Calu3 (cell line): ENCODE data around the gene TMUB2. TPM values are rescaled to one million over a fixed set of nuclear protein-coding genes. Genes with fewer than 3 reads are reported as not detected.
"Not testable (repeated sequence)": the region's sequence is repeated elsewhere in the genome, so short reads cannot be mapped to it uniquely, and the experiment has no call there.

Experiments
- BruUV-seq: library from RNA; stranded (reverse); fragments of 400-500 nt; replicated peaks from 2 replicates; lab custom pipeline; 2021; lab: Mats Ljungman, UMichigan
- CTCF ChIA-PET: fragments of 300-600 bp; sonication (Branson Sonifier 250); formaldehyde crosslinking; loops from one replicate; lab custom pipeline; 2022; ENCODE audit warnings: antibody characterized with exemption; lab: Charles Lee
- DNase-seq: peaks from one replicate; pipeline ENCODE4 v3.0.0; 2022
- H3K27ac Mint-ChIP-seq: one replicate; pipeline ENCODE4 v1.8.0; 2022; ENCODE audit warnings: mixed read lengths; ENCODE audit not compliant: unreplicated experiment
- H3K27me3 Mint-ChIP-seq: one replicate; pipeline ENCODE4 v1.8.0; 2022; ENCODE audit warnings: mixed read lengths; ENCODE audit not compliant: unreplicated experiment
- H3K36me3 Mint-ChIP-seq: one replicate; pipeline ENCODE4 v1.8.0; 2022; ENCODE audit warnings: mild to moderate bottlenecking, moderate library complexity, mixed read lengths; ENCODE audit not compliant: insufficient read depth, unreplicated experiment
- H3K4me1 Mint-ChIP-seq: one replicate; pipeline ENCODE4 v1.8.0; 2022; ENCODE audit warnings: mild to moderate bottlenecking, low read depth, mixed read lengths; ENCODE audit not compliant: unreplicated experiment
- H3K4me3 Mint-ChIP-seq: one replicate; pipeline ENCODE4 v1.8.0; 2022; ENCODE audit warnings: mild to moderate bottlenecking, low read depth, moderate library complexity, mixed read lengths; ENCODE audit not compliant: unreplicated experiment
- H3K9me3 Mint-ChIP-seq: one replicate; pipeline ENCODE4 v1.8.0; 2022; ENCODE audit warnings: low read depth, mixed read lengths; ENCODE audit not compliant: unreplicated experiment
- CTCF ChIP-seq: fragments of 200-600 bp; IDR thresholded peaks from one replicate; pipeline ENCODE4 v1.8.0; 2022; ENCODE audit warnings: antibody characterized with exemption; ENCODE audit not compliant: unreplicated experiment
- intact Hi-C: fragments of 100-400 bp; cut with micrococcal nuclease; formaldehyde crosslinking; loops from one replicate; pipeline ENCODE4 v1.10.0; 2022; ENCODE audit not compliant: unreplicated experiment
- total RNA-seq: library from RNA; stranded (reverse); gene quantifications from 2 replicates; pipeline ENCODE4 v1.2.3, GENCODE V29; 2022

The TMUB2 gene
- total RNA-seq, 1 experiment from 2014 or later = 56.0 TPM

GRCh38 chr17:44232061-44232460 lies 45.3 kb downstream of the TMUB2 start:
- TF ChIP-seq CTCF = no peak
- H3K27ac Mint-ChIP-seq = peak overlapping the region; percentile 13
- H3K36me3 Mint-ChIP-seq = peaks cover 22% of the 10 kb centered on the region
- peaks cover 26% of the 10 kb centered on the region for H3K27me3 Mint-ChIP-seq
- intact Hi-C loops = no loop called here
- no peaks in the 10 kb centered on the region for H3K9me3 Mint-ChIP-seq
- H3K4me3 Mint-ChIP-seq = no peak overlapping the region
- no peak for DNase-seq
- BruUV-seq = no TSS peak
- peaks cover 38% of the 10 kb centered on the region for H3K4me1 Mint-ChIP-seq
- CTCF ChIA-PET = interaction anchor here (0.6 to 0.9 kb wide), 2 partner anchors 10 to 15 kb away, joined by 3 to 5 read pairs; no protein-coding TSS in a partner anchor

DNA sequence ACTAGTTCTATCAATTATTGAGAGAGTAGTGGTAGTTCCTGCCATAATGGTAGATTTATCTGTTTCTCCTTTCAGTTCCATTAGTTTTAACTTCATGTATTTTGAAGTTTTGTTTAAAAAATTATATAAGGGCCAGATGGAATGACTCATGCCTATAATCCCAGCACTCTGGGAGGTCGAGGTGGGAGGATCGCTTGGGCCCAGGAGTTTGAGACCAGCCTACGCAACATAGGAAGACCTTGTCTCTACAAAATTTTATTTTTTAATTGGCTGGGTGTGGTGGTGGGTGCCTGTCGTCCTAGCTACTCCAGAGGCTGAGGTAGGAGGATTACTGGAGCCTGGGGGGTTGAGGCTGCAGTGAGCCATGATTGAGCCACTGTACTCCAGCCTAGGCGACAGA lies 46.8 kb downstream of the TMUB2 start:
- CTCF ChIA-PET = no interaction called here
- peaks cover 38% of the 10 kb centered on the region for H3K4me1 Mint-ChIP-seq
- no peak for TF ChIP-seq CTCF
- H3K9me3 Mint-ChIP-seq = no peaks in the 10 kb centered on the region
- DNase-seq = no peak
- H3K4me3 Mint-ChIP-seq = no peak overlapping the region
- no peak overlapping the region for H3K27ac Mint-ChIP-seq
- no TSS peak for BruUV-seq
- intact Hi-C loops = no loop called here
- H3K36me3 Mint-ChIP-seq = peaks cover 22% of the 10 kb centered on the region
- H3K27me3 Mint-ChIP-seq = peaks cover 24% of the 10 kb centered on the region

DNA sequence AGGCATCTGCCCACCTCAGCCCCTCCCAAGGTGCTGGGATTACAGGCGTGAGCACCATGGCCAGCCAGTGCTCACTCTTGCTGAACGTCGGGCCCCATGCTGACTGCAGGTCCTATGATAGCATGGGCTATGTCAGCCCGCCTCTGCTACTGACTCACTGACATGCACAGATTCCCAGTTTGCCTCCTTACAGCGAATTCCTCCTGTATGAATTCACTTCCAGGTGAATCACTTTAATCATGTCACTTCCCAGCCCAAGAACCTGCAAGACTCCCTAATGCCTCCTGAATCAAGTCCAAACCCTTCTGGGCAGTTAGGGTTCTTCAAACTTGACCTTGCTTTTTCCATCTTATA lies 48.8 kb downstream of the TMUB2 start:
- intact Hi-C loops = no loop called here
- H3K4me3 Mint-ChIP-seq = peak overlapping the region; percentile 7
- peak overlapping the region; percentile 78 for H3K27ac Mint-ChIP-seq
- H3K4me1 Mint-ChIP-seq = peaks cover 38% of the 10 kb centered on the region
- CTCF ChIA-PET = interaction anchor here (0.7 kb wide), 1 partner anchor 524 kb away, joined by 3 read pairs; no protein-coding TSS in a partner anchor
- no peak for DNase-seq
- peaks cover 22% of the 10 kb centered on the region for H3K36me3 Mint-ChIP-seq
- peaks cover 13% of the 10 kb centered on the region for H3K27me3 Mint-ChIP-seq
- BruUV-seq = no TSS peak
- no peaks in the 10 kb centered on the region for H3K9me3 Mint-ChIP-seq
- no peak for TF ChIP-seq CTCF

GRCh38 chr17:44236444-44236991 lies 49.7 kb downstream of the TMUB2 start:
- DNase-seq = no peak
- Mint-ChIP-seq H3K27ac (no peak overlapping the region), H3K4me1 (peaks cover 38% of the 10 kb centered on the region), H3K36me3 (peaks cover 22% of the 10 kb centered on the region), H3K27me3 (peaks cover 18% of the 10 kb centered on the region), H3K9me3 (no peaks in the 10 kb centered on the region), H3K4me3 (no peak overlapping the region)
- BruUV-seq = no TSS peak
- intact Hi-C loops = no loop called here
- TF ChIP-seq CTCF = no peak
- CTCF ChIA-PET = interaction anchor here (0.5 to 0.6 kb wide), 2 partner anchors 10 to 241 kb away, joined by 7 to 12 read pairs; no protein-coding TSS in a partner anchor

- H3K9me3 Mint-ChIP-seq, CTCF ChIA-PET, BruUV-seq: not testable (repeated sequence)
Measured at GRCh38 chr17:44237886-44238285, 51.1 kb downstream of the TMUB2 start.

More at GRCh38 chr17:44237886-44238285, 51.1 kb downstream of the TMUB2 start:
- peaks cover 18% of the 10 kb centered on the region for H3K27me3 Mint-ChIP-seq
- DNase-seq, intact Hi-C loops, H3K27ac Mint-ChIP-seq, H3K4me3 Mint-ChIP-seq: not testable (repeated sequence)
- H3K36me3 Mint-ChIP-seq = peaks cover 19% of the 10 kb centered on the region
- peaks cover 25% of the 10 kb centered on the region for H3K4me1 Mint-ChIP-seq
